Skeletal muscle cell (primary cell): ENCODE data around the gene TUBB6.

Source experiments
- DNase-seq: peaks from one replicate; pipeline ENCODE4 v3.0.0-alpha.2; 2010; ENCODE audit warnings: low read depth
- H3K4me3 ChIP-seq: 2 replicates; pipeline ENCODE4 v1.5.1; 2011; ENCODE audit warnings: low read depth, mild to moderate bottlenecking, control low read depth, low read length, moderate library complexity

The TUBB6 gene

GRCh38 chr18:12333506-12334290 is 25.7 kb downstream of the TUBB6 start:
- no peak for DNase-seq

GRCh38 chr18:12334366-12334808 is 26.3 kb downstream of the TUBB6 start:
- H3K4me3 ChIP-seq: no peak overlapping the region

More at GRCh38 chr18:12333506-12334290, 25.7 kb downstream of the TUBB6 start:
- no peak overlapping the region for H3K4me3 ChIP-seq

DNA sequence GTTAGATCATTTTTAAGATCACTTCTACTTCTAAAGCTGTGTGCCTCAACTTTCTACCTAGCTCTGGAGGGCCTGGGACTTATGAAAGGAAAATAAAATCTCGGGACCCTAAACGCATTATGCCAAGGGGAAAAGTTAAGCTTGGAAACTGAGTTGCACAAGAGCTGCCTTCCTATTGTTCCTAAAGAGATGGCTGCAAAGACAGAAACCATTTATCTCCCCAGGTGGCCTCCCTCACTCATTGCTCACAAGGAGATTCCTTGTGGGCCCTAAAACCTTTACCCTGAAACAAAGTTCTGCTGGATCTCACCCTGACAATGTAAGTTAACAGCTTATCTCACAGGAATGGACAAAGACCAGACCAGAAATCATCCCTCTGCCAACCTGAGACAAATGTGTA is 26.8 kb downstream of the TUBB6 start:
- no peak overlapping the region for H3K4me3 ChIP-seq
- DNase-seq: no peak

More at GRCh38 chr18:12334366-12334808, 26.3 kb downstream of the TUBB6 start:
- DNase-seq: no peak

- H3K4me3 ChIP-seq: no peak overlapping the region
- DNase-seq: no peak
Observed at GRCh38 chr18:12335503-12335902, 27.5 kb downstream of the TUBB6 start.

GRCh38 chr18:12336171-12336613 is 28.2 kb downstream of the TUBB6 start:
- DNase-seq: no peak
- no peak overlapping the region for H3K4me3 ChIP-seq

DNA sequence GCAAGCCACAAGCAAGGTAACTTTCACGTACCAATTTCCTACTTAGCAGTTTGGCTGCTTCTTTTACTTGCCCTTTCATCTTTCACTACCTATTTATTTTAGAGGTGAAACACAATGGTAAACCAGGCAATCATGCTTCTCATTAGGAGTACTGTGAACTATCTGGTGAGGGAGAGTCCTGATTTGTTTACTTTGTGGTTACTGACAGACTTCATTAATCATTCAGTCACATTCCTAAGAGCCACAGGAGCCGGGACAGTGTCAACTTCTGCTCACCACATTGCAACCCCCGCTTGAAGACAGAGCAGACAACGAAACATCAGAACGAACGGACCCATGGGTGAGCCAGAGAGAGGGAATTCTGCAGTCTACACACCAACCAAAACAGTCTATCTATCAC is 28.8 kb downstream of the TUBB6 start:
- peak; percentile 36 for DNase-seq
- no peak overlapping the region for H3K4me3 ChIP-seq

GRCh38 chr18:12338382-12338781 is 30.3 kb downstream of the TUBB6 start:
- DNase-seq: no peak
- H3K4me3 ChIP-seq: no peak overlapping the region

DNA sequence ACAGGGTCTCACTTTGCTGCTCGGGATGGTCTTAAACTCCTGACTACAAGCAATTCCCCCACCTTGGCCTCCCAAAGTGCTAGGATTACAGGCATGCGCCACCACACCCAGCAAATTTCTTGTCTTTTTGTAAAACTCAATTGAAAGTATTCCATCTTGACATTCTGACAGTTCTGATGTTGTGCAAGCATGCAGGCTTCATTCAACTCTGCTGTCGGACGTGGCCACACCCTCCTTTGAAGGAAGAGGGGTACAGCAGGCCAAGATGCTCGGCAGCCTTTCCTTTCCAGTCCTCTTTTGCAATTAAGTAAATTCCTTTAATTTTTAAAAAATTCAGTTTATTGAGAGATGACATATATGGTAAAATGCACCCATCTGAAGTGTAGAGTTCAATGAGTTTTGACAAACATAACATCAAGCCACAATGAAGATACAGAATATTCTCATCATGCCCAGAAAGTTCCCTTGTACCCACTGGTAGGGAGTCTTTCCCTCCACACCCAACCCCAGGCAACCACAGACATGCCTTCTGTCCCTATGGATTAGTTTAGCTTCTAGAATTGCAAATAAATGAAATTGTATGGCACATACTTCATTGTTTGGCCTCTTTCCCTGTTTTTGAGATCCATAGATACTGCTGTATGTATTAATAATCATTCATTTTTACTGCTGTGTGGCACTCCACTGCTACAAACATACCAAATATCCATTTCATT is 33.1 kb downstream of the TUBB6 start:
- no peak for DNase-seq
- no peak overlapping the region for H3K4me3 ChIP-seq

DNA sequence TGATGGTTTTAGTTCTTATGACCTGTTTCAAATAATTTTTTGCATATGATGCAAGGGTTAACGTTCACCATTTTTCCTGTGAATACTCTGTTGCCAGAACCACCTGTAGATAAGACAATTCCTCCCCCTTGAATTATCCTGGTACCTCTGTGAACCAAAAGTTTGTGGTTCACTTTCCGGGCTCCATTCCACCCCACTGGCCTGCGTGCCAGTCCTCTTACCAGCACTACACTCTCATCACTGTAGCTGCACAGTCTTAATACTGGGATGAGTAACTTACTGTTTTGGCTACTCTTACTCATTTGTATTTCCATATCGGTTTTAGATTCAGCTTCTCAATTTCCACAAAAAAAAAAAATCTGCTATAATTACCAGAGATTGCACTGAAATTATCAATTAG is 34.6 kb downstream of the TUBB6 start:
- no peak overlapping the region for H3K4me3 ChIP-seq
- DNase-seq: no peak

- no peak overlapping the region for H3K4me3 ChIP-seq
- DNase-seq: no peak
Observed at GRCh38 chr18:12345491-12346239, 37.6 kb downstream of the TUBB6 start.

- DNase-seq: no peak
Observed at GRCh38 chr18:12346240-12346565, 38.2 kb downstream of the TUBB6 start.

GRCh38 chr18:12347895-12348294 is 39.9 kb downstream of the TUBB6 start:
- H3K4me3 ChIP-seq: no peak overlapping the region

More at GRCh38 chr18:12346240-12346565, 38.2 kb downstream of the TUBB6 start:
- H3K4me3 ChIP-seq: no peak overlapping the region

DNA sequence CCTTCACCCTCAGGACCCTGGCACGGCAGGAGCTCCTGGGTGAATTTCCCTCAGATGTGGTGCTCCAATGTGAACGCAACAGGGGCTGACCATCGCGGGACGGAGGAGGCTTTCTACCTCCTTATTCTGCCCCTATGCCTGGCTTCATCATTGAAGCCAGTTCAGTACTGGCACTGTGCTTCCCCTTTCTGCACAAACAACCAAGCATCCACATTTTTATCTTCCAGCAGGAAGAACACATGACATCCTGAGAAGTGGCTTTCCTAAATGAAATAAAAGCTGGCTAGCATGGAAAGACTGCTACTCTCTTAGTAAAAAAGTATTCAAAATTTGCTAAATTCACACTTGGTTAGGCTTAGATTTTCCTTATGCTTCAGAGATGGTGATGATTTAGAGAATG is 44.1 kb downstream of the TUBB6 start:
- no peak for DNase-seq
- H3K4me3 ChIP-seq: no peak overlapping the region

More at GRCh38 chr18:12347895-12348294, 39.9 kb downstream of the TUBB6 start:
- DNase-seq: no peak

- no peak overlapping the region for H3K4me3 ChIP-seq
- DNase-seq: no peak
Observed at GRCh38 chr18:12359515-12359927, 51.5 kb downstream of the TUBB6 start.

- H3K4me3 ChIP-seq: no peak overlapping the region
- DNase-seq: no peak
Observed at GRCh38 chr18:12361770-12362378, 53.8 kb downstream of the TUBB6 start.

DNA sequence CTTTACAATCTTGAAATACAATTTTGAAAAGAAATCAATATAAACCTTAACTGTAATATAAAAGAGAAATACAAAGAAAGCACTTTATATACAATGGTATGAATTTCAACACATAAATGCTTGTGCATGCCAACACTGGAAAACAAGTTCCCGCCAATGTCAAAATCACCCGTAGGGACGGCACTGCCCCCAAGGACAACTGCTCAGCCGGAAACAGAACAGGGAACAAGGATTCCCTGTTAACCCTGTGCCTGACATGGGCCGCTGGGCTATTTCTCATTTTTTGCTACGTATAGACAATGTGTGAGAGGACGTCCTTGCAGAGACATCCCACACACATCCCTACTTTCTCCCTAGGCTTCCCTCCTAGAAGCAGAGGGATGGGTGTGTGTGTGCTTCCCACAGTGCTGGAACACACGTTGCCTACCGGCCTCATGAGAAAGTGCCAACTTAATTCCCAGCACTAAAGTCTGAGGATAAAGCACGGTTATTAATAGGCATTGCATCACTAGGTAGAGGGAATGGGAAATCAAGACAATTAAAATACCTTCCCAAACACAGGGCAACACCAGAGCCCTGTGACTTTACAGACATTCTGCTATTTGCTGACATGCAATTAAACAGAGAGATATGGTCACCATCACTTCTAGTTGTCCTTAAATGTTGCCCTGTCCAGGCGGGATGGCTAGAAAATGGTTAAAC is 54.6 kb downstream of the TUBB6 start:
- DNase-seq: no peak
- no peak overlapping the region for H3K4me3 ChIP-seq

- H3K4me3 ChIP-seq: no peak overlapping the region
- DNase-seq: no peak
Observed at GRCh38 chr18:12366379-12366778, 58.3 kb downstream of the TUBB6 start.

DNA sequence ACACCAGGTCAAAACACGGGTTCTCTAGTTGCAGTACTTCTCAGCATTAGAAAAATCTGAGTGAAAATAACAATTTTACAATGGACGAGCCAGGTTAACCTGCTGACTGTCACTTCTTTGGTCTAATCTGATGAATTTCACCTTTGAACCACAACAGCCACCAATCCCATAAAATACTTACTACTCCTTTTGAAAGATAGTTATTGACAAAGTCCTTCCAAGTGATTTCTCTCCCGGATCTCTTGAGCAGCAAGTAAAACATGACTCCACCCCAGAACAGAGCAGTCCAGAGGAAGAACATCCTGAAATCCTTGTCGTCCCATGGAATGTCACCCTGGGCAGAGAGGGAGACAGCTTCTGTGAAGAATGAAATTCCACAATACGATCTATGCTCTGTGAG is 58.7 kb downstream of the TUBB6 start:
- H3K4me3 ChIP-seq: no peak overlapping the region
- DNase-seq: no peak

DNA sequence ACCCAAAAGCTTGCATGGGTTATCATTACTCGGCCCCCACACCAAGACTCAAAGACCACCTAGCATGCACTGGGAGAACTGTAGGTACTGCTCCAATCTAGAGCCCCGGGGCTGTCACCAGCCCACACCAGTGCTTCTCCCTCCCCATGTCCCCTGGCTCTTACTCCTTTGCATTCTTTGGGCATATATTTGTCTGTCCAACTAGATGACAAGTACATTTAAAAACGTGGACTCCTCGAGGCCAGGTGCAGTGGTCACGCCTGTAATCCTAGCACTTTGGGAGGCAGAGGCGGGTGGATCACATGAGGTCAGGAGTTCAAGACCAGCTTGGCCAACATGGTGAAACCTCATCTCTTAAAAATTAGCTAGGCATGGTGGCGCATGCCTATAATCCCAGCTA is 61.2 kb downstream of the TUBB6 start:
- no peak overlapping the region for H3K4me3 ChIP-seq
- DNase-seq: no peak
